GM18873 (cell line): ENCODE data around the gene KCNJ14.

Experiments used
- ATAC-seq: cut with Tn5 transposase; IDR thresholded peaks from one replicate; pipeline ENCODE4 v1.9.1; 2021; ENCODE audit warnings: mild to moderate bottlenecking, moderate library complexity, moderate number of reproducible peaks; ENCODE audit not compliant: unreplicated experiment, low FRiP score

KCNJ14 gene

DNA sequence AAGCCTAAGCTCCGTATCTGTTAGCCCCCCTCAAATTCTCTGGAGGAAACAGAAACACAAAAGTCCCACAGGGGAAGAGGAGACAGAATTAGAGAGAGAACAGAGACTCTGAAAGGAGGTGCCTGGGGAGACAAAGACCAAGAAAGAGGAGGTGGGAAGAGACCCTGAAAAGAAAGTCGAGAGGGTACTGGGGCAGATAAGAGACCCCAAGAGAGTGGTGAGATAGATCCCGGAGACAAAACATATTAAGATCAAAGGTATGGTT, 10.5 kb upstream of the KCNJ14 start:
- no peak for ATAC-seq

DNA sequence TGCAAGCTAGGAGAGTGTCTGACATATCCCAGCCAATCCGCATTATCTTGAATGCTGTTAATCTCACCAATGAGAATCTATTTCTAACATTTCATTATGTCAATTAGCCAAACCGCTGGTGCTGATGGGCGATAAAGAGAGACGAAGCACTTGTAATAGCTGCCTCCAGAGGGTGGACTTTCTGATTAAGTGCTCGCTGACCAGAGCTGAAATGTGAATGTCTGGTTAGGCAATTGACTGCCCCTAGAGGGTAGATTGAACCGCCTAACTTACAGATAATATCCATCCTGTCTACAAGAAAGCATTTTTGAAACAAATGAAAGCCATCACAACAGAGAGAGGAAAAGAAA, 10.1 kb upstream of the KCNJ14 start:
- peak; percentile 27 for ATAC-seq

- peak; percentile 71 for ATAC-seq
These were observed 9.5 kb upstream of the KCNJ14 start, which contains the start of gene GRWD1 for GRCh38 chr19:48445606-48446481. TSS of gene GRWD1 (plus strand) at chr19:48445983. CDS start at chr19:48446006, 23 bp downstream.

DNA sequence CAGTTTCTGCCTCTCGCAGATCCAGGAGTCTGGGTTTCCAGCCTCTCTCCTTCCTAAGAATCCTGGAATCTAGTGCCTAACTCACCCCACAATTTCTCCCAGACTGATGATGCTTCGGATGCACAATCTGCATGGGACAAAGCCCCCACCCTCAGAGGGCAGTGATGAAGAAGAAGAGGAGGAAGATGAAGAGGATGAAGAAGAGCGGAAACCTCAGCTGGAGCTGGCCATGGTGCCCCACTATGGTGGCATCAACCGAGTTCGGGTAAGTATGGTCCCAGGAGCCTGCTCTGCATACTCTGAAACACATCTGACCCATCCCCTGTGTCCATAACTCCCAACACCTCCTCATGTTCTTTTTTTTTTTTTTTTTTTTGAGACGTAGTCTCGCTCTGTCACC, 8.8 kb upstream of the KCNJ14 start:
- no peak for ATAC-seq

- no peak for ATAC-seq
These were observed 6.8 kb upstream of the KCNJ14 start for GRCh38 chr19:48448563-48448962.

- no peak for ATAC-seq
These were observed 4.9 kb upstream of the KCNJ14 start for GRCh38 chr19:48450441-48450840.

GRCh38 chr19:48450863-48451262, 4.5 kb upstream of the KCNJ14 start:
- ATAC-seq = no peak

- ATAC-seq = no peak
These were observed 3.8 kb upstream of the KCNJ14 start for GRCh38 chr19:48451624-48452023.

DNA sequence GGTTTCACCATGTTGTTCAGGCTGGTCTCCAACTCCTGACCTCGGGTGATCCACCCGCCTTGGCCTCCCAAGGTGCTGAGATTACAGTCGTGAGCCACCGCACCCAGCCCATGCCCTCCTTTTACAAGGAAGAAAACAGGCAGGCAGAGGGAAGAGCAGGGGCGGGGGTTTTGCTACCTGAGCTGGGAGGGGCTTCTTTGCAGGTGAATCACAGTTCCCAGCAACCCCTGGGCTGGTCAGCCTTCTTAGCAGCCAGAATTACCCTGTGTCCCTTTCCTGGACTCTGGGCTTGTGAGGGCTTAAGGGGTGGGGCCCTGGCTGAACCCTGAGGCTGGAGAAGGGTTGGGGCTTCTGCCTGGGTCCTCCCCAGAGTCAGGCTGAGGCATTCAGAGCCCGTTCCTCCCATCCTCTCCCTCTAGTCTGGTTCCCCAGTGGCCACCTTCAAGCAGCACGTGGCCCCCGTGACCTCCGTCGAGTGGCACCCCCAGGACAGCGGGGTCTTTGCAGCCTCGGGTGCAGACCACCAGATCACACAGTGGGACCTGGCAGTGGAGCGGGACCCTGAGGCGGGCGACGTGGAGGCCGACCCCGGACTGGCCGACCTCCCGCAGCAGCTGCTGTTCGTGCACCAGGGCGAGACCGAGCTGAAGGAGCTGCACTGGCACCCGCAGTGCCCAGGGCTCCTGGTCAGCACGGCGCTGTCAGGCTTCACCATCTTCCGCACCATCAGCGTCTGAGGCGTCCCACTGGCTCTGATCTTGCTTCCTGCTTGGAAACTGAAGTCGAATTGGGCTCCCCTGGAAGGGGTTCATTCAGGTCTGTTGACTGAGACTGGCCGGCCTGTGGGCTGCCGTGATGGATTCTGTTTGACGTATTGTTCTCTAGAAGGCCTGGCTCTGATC, 2.8 kb upstream of the KCNJ14 start:
- no peak for ATAC-seq

DNA sequence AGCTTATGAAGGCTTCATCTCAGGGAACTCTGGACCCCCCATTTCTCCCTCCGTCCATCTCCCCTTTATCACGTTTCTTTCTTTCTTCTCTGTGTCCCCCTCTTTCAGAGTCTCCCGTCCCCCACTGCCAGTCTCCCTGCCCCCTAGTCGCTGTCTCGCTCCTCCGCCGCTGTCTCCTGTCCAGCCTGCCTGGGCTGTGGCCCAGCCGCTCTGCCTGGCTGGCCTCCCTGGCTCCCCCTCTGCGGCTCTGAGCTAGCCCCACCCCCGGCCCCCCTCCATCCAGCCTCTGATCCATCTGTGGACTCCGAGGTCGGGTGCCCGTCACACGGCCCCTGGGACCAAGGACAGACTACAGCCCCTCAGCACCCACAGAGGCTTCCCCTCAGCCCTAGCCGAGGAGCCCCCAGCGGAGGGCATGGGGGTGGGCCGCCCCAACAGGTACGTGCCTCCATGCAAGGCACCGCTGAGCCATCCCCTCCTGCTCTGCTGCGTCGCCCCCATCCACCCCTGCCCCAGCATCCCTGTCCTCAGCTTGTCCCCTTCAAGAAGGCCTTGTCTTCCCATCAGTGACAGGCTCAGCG, 1.1 kb upstream of the KCNJ14 start:
- ATAC-seq = no peak

DNA sequence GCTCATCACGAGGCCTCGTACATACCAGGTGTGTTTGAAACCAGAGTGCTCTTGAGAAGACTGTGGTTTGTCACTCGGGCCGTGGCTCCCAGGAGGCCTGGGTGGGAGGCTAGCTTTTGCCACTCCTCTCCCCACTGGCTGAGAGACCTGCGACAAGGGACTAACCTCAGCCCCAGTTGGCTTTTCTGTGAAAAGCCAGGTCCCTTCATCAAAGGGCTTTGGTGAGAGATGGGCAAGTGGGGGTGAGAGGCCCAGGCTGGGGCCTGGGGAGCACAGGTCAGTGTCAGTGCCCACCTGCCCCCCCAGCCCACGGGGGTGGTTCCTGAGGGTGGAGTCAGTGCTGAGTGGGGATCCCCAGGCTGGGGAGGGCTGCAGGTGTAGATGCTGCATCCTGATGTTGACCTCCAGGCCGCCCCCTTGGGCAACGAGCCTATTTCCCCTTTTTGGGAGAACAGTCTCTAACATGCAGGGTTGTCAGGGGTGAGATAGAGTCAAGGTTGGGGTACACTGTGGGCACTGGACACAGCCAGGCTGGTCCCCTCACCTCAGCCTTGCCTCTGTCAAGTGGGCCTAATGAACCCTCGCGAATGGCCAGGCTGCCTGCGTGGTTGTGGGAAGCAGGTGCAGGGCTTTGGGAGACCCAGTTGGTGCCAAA, 661 bp downstream of the KCNJ14 start:
- no peak for ATAC-seq

GRCh38 chr19:48456864-48457263, 1.5 kb downstream of the KCNJ14 start:
- no peak for ATAC-seq

DNA sequence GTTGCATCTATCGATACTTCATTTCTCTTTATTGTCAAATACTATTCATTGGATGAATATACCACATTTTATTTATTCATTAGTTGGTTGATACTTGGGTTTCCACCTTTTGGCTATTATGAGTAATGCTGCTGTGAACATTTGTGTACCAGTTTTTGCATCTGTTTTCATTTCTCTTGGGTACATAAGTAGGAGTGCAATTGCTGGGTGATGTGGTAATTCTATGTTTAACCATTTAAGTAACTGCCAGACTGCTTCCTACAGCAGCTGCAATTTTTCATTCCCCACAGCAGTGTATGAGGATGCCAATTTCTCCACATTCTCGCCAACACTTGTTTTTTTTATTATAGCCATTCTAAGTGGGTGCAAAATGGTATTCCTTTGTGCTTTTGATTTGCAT, 2.6 kb downstream of the KCNJ14 start:
- no peak for ATAC-seq

GRCh38 chr19:48461651-48461981, 6.2 kb downstream of the KCNJ14 start:
- ATAC-seq = no peak

DNA sequence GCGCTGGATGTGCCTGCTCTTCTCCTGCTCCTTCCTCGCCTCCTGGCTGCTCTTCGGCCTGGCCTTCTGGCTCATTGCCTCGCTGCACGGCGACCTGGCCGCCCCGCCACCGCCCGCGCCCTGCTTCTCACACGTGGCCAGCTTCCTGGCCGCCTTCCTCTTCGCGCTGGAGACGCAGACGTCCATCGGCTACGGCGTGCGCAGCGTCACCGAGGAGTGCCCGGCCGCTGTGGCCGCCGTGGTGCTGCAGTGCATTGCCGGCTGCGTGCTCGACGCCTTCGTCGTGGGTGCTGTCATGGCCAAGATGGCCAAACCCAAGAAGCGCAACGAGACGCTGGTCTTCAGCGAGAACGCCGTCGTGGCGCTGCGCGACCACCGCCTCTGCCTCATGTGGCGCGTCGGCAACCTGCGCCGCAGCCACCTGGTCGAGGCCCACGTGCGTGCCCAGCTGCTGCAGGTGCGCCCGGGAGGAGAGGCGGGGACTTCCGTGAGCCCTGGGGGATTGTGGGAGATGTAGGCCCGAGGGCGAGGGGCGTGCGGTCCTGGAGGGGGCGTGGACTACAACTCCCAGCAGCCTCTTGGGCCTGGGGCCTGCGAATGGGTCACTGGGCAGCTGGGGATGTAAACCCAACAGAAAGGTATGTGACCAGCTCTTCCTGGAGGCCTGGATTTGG, 6.7 kb downstream of the KCNJ14 start:
- no peak for ATAC-seq

DNA sequence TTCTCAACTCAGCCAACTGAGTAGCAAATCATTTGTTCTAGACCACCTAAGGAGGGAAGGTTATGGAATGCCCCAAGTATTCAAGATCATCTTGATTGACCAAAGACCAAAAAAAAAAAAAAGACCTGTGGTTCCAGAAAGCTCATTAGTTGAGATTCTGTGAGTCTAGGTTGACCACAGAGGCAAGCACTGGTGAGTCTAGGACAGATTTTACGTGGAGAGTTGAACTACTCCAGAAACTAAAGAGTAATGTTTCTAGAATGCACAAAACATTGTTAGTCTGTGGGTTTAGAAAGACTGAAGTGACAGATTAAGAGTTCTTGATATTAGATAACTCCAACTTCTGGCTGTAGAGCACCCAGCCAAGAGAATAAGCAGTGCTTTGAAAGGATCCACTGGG, 9.8 kb downstream of the KCNJ14 start:
- no peak for ATAC-seq

DNA sequence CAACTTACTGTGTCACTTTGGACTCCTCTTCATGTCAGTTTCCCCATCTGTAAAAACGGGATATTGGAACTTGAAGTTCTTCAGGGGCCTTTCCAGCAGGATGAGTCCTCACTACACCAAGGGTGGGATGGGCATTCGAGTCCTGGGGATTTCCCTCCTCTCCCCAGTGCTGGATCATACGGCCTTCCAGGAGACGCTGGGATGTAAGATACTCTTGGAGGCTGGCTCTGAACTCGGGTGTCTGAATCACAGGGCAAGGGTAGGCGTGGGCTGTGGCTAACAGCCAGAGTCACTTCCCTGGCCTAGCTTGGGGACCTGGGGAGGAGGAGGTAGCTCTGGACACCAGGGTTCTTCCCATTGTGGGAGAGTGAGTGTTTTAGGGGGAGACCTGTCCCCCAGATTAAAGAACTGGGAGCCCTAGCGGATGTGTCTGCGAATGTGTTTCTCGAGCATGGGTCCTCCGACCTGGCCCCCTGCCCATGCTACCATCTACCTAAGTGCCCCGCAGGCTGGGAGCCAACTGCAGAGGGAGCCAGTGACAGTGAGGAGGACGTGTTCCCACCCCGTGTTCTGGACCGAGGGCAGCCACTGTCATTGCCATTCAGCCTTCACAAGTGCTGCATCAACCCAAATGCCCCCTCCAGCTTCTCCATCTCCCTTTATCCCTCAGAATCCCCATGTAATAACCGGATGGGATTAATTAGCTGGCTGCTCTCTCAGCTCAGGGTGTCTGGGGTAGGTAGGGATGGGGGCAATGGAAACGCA, 11.4 kb downstream of the KCNJ14 start:
- ATAC-seq = no peak

- peak; percentile 93 for ATAC-seq
These were observed 13.5 kb downstream of the KCNJ14 start for GRCh38 chr19:48468772-48469288.

- peak; percentile 10 for ATAC-seq
These were observed 14.0 kb downstream of the KCNJ14 start, which contains the start of gene CYTH2 for GRCh38 chr19:48469289-48469881. TSS of gene CYTH2 (plus strand) at chr19:48469369. CDS start at chr19:48469508, 139 bp downstream.
